SH-SY5Y (cell line): ENCODE results near the gene LDHD.

Source experiments
- GATA2 ChIP-seq: IDR thresholded peaks from 2 replicates; pipeline ENCODE4 v1.6.1; 2011; ENCODE audit warnings: mild to moderate bottlenecking, low read depth, low read length
- GATA3 ChIP-seq: IDR thresholded peaks from 2 replicates; pipeline ENCODE4 v1.6.1; 2011; ENCODE audit warnings: low read depth, mild to moderate bottlenecking, low read length, moderate library complexity

GRCh38 chr16:75097941-75098901, 18.4 kb downstream of the LDHD start:
- TF ChIP-seq GATA2 (no peak), GATA3 (no peak)
